NCI-H1105 (cell line): ENCODE measurements around the gene VSIG2.

Source experiments
- DNase-seq: peaks from one replicate; lab custom pipeline; 2025; lab: John Stamatoyannopoulos, UW

The VSIG2 gene

DNA sequence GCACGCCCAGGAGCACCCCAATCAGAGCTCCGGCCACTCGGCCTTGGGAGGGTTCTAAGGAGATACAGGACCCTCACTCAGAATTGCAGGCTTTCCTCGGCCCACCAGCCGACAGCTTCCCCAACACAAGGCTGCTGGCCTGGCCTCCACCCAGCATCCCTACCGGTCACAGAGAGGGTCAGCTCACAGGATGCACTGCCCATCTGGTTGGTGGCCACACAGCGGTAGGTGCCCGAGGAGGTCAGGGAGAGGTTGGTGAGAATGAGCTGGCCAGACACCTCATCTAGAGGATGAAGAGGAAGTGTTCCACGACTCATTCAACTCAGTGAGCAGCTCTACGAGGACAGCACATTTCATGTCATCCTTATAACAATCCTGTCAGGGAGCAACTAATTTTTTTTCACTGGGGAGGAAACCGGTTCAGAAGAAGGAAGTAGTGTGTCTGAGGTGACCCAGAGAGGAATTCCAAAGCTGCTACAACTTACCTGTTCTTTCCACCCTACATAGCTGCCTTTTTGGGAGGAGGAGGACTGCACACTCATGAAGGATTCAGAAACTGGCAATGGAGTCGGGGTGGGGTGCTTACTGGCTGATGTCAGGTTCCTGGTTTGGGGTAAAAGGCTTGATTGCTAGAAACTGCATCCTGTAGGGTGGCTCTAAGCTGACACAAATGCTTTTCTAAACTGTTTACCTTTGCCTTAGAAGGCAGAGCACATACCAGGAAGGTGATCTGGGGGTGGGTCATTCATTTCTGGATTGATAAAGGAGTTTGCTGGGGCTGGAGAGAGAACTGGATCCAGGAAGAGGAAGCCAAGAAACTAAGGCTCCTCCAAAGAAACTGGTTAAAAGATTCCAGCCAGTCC lies 3.3 kb downstream of the VSIG2 start:
- no peak for DNase-seq

DNA sequence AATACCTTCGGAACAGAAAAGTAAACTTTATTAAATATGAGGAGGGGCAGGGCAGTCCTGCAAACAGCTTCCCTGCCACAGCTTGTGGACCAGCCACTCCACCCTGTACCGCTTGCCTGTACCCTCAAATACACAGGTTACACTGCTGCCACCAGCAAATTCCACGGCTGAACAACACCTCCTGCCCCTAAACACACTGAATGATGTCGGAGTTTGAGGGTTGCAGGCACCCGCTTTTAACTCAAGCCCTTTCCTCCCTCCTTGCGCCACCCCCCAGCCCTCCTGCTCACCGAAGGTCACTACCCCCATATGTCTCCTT lies 4.0 kb downstream of the VSIG2 start:
- DNase-seq, result no peak

DNA sequence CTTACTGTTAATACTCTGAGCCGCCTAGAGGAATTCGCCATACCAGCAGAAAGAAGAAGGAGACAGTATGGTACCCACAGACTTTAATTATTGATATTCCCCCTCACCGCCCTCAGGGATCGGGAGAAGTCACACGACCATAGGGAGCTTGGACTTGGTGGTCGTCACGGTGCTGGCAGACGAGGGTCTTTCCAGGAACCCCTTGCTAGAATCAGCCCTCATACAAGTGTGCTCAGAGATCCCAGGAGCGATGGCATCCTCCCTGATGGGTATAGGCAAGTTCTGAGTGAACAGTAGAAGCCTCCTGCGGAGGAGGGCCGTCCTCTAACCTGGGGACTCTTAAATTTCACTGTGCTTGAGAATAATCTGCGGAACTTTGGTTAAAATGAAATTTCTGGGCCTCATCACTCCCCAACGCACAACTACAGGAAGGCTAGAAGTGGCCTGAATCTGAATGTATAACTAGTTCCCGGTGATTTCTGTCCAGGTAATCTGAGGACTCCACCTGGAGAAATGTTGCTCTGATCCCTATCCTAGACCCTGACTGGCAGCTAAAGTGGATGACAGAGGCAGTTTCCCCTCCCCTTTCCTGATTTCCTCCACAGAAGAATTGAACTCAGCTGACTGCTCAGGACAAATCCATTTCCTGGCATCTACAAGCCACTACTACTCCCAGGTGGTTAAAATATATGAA lies 4.5 kb downstream of the VSIG2 start:
- no peak for DNase-seq

DNA sequence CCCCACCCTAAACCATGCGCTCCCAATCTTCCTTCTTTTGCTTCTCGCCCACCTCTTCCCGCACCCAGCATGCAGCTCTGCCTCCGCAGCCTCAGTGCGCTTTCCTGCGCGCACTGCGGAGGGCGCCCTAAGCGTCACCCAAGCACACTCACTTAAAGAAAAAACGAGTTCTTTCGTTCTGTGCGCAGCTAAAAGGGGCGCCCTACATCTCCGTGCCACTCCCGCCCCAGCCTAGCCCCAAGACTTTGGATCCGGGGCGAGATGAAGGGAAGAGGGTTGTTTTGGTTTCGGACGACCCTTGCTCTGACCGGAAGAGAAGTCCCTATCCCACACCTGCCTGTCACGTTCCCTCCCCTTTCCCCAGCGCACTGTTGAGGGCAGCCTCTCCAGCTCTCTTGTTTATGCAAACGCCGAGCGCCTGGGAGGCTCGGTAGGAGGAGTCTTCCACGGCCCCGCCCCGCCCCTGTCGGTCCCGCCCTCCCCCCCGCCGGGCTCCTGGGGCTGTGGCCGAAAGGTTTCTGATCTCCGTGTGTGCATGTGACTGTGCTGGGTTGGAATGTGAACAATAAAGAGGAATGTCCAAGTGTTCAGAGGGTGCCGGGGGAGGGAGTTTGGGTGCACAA lies 5.3 kb downstream of the VSIG2 start:
- DNase-seq, result peak; percentile 87

DNA sequence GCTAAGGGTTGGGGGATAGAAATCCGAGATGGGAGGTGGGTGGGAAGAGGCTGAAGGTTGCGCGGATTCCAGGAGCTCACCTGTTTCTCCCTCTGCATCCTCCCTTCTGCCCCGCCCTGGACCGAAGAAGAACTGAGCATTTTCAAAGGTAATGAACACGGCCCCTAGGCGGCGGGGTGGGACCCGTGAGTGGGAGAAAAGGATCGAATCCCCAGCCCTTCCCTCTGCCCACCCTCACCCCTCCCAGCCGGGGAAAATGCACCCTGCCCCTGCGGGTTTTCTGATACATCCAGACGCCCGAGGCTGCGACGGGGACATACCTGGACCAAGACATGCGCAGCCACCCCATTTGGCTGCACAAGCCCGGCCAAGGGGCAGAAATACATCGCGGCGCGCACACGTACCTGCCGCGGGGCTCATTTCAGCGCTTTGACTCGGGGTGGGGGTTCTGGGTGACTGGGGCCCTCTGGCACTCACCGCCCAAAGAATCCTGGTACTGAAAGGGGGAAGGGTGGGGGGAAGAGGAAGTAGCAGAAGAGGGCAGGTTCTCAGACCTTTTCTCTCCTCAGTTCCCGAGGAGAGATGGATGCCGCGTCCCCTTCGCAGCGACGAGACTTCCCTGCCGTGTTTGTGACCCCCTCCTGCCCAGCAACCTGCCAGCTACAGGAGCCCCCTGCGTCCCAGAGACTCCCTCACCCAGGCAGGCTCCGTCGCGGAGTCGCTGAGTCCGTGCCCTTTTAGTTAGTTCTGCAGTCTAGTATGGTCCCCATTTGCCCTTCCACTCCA lies 6.0 kb downstream of the VSIG2 start:
- DNase-seq, result peak; percentile 26

DNA sequence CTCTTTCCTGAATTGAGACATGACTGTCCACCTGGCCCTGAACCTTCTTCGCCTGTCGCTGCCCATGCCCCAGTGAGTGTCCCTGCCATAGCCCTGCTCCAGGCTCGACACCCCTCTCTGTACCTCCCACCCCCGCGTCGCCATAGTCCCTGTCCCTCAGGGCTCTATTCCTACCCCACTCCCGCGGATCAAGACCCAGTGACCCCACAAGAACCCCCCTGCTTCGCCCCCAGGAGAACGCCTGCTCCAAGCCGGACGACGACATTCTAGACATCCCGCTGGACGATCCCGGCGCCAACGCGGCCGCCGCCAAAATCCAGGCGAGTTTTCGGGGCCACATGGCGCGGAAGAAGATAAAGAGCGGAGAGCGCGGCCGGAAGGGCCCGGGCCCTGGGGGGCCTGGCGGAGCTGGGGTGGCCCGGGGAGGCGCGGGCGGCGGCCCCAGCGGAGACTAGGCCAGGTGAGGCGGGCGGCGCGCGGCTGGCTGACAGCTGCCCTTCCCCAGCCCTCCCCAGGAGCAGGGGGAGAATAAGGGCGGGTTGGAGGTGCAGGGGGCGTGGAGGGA lies 6.7 kb downstream of the VSIG2 start:
- DNase-seq, result no peak

DNA sequence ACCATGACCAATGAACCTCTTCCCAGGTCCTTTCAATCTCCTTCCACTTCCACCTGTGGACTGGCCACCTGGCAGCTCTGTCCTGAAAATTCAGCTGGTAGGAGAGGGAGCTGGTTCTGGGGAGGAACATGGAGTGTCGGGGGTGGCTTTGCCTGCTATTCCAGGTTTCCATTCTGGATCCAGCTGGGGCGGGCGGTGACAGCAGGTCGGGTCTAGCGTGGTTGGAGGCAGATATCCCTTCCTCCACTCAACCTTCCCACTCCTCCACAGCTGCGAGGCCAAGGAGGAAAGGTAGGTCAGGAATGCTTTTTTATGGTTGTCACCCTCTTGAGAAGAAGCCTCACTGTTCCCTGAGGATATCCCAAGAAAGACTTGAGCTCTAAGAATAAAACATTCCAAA lies 9.0 kb downstream of the VSIG2 start:
- DNase-seq, result no peak

DNA sequence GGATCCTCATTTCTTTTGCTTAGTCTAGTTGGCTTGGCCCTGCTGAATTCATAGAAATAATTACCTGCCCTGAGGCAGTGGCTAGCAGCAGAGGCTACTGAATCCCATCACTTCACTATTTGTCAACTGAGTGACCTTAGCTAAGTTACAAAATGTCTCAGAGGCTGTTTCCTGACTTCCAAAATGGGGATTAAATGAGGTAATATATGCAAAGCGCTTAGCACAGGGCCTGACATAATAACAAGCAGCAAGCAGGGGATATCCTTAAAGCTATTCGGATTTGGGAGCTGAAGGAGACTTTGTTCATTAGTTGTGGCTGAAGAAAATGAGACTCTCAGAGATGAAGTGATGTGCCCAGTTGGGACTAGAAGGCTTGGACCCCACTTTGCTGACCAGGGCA lies 9.5 kb downstream of the VSIG2 start:
- no peak for DNase-seq

DNA sequence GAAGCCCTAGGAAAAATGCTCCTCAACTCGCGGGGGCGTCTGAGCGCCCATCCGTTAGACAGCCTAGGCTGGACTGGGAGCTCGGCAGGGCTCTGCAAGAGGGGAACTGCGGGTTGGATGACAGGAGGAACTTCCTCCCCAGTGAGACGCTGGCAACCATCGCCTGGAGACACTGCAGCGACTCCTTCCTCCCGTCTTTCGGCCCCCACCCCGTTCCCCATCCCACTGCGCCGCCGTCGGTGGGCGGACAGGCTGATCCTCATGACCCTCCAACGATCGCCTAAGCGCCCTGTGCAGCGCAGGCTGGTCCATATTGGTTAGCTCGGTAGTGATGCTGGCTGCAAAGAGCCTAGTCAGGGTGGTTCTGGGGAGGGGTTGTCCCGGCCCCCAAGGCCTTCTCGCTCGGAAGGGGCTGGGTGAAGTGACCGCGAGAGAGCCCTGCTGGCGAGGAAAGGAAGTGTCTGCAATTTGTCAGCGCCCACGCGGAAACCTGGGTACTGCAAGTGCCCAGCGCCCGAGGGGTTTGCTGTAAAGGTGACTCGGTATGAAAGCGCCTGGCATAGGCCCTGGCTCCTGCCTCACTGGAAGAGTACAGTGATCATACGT lies 11.7 kb downstream of the VSIG2 start:
- peak; percentile 43 for DNase-seq

DNA sequence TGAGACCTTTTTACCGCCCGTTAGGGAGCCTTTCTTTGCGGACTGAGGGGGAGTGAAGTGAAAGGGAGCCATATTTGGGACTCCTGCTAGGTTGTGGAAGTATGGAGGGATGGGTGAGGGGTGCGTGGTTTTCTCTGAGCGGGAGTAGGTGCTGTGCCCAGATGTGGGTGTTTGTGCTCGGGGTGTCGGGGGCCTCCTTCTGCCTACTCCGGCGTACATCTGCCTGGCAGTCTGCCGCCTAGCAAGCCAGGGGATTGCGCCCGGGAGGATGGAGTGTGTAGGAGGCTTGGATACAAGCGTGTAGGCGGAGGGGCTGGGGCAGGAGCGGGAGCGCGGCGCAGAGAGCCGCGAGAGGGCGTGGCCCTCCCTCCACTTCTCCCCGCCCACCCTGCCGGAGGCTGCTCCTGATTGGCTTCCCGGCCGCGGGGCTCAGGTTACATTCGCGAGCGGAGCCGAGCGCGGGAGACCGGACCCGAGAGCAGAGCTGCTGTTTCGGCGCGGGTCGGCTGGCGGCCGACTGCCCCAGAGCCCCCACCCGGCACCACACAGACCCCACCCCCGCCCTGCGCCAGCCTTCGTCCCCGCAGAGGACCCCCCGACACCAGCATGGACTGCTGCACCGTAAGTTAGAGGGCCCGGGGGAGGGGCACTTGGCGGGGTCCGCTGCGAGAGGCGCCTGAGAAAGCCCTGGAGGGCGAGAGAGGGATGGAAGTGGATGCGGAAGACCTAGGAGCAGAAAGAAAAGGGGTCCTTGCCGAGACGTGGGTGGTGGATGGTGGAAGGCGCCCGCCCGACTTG lies 12.4 kb downstream of the VSIG2 start, which contains the start of gene NRGN:
Gene NRGN (plus strand): TSS at position 464 of the 798 bp plus-strand sequence. CDS start 143 bp downstream, at position 607.
- DNase-seq, result peak; percentile 97

DNA sequence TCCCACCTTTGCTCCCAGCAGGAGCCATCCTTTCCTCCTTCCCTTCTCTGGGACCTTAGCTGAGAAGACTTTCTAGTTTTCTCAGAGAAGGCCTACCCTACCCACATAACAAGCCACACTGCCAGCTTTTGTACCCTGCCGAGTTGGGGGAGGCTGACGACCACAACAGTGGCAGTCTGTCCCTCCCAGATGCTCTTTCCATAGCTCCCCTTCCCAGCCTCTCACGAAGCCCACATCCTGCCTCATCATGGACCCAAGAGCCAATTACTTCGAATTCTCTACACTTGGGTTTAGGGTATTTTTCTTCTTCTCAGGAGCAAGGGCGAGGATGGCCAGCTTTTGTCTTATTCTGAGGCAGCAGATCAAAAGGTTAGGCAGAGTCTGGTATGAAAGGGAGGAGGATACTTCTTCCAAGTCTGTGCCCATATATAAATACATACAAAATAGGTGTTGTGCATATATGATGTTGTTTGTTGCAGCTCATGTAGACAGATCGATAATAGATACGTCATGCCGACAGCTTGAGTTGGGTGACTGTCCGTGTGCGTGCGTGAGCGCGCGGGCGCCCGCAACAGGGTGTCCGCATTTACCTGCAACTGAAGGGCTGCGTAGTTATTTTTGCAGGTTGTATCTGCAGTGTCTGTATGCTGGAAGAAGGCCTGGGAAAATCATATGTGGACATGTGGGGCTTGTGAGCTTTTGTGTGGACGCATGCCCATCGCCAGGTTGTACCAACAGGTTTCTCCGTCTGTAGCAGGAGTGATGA lies 13.2 kb downstream of the VSIG2 start:
- DNase-seq, result no peak

DNA sequence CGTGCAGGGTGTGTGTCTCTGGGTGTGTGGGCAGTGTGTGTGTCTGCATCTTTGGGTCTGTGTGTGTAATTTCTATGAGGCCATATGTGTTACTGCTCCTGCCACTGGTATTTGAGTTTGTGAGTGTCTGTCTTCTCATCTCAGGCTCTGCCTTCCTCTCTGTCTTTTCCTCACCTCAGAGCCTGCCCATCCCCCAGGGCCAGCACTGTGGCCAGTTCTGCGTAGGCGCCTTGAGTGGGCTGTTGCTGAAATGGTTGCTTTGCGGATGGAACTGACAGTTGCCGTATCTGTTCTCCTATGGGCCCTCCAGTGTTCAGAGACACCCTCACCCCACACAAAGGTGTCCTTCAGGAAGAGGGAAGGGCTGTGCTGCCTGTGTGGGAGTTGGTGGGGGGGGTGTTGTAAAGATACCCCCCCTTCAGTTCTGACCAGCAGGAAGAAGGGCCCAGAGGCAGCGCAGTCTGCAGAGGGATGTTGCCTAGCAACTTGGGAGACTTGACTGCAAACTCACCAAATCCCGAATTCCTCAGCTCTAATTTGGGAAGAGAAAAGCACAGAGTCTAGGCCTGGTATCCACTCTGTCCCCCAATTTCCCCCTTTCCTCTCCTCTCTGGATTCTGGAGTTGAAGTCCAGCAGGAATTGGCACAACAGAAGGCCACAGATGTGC lies 14.3 kb downstream of the VSIG2 start:
- DNase-seq, result no peak

DNA sequence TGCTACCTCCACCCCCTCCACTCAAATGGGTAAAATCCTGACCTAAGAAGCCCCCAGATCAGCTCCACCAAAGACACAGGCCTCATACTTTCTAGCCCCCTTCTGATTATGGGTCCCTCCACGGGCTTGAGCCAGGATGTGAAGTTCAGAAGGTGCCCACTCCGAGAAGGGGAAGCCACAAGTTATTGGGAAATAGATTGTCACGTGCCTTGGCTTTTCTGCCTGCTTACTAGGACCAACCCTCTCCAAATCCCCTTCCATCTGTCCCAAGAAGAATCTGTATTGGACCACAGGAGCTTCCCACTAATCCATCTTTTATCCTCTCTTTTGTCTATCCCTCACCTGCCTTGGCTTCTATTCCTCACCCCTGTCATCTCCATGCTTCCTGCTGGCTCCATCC lies 15.3 kb downstream of the VSIG2 start:
- no peak for DNase-seq

DNA sequence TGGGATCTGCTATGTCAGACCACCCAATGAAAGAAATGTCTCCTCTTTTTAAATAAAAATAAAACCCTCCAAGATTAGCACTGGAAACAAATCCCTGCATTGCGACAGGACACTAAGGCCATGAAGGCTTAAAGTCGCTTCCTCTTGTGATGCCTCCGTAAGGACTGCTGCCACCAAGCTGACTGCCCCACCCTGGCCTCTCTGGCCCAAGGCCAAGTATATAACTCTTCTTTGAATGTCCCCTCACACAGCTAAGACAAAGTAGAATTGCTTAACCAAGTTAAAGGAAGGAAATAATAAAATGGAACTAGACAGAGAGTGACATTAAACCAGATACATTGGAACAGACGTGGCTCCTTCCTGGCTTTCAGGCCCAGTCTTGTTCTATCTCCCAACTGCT lies 19.8 kb downstream of the VSIG2 start:
- DNase-seq, result no peak

DNA sequence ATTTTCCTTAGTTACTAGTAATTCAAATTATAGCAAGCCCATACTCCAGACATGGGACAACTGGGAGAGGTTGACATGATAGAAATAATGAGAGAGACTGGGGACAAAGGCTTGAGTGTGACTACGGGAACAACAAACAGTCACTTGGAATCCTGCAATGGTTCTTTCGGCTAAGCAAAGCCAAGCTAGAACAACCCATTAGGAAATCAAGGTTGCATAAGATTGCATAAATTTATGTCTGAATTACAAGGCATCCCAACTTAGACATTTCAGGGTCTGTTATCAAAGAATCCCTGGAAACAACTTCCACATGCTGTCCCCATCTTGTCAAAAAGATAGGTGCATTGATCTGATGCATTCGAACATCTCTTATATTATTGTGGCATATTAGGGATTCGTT lies 22.5 kb downstream of the VSIG2 start:
- no peak for DNase-seq

DNA sequence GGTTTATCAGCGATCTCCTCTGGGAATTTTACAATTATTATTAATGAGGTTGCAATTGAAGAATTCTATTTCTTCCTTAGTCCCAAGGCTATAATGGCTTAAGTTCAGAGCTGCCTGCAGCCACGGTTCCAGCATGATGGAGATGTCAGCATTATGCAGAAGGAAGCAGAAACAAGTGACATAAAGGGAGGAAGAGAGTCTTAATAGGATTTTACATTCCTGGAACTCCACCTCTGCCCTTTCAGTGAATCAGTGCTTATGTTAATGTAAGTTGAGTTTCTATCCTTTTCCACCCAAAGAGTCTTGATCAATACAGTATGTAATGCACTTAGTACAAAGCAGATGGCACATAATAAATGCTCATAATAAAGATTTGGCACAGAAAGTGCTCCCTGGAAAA lies 23.9 kb downstream of the VSIG2 start:
- DNase-seq, result no peak

DNA sequence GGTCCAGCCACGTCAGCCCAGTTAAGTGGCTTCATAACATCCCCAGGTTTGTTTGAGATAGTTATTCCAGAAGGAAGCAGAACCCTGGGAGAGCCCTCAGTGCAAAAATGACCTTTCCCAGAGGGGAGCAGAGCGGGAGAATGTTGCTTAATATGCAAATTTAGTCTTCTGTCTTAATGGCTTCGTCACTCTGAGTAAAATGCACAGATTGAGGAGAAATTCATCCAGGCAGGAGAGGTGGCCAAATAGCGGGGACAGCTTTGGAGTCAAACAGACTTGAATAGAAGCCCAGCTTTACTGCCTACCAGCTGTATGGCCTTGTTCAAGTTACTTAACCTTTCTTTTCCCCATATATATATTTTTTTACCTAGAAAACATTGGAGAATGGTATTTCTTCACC lies 24.6 kb downstream of the VSIG2 start:
- no peak for DNase-seq

DNA sequence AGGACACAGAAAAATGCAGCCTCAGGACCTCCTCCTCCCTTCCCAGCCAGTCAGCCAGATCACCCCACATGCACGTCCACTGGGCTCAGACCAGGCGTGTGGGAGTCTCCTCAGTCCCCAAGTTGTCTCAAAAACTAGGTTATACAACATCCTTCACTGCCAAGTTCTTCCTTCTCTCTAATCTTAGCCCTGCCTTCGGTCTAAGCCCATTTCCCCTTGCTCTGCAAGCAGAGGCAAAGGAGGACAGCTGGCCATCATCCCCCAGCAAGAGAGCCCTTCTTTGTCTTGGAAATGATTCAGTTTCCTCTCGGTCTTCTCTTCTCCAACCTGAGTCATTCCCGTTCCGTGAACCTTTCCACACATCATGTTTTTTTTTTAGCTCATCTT lies 26.3 kb downstream of the VSIG2 start:
- no peak for DNase-seq

DNA sequence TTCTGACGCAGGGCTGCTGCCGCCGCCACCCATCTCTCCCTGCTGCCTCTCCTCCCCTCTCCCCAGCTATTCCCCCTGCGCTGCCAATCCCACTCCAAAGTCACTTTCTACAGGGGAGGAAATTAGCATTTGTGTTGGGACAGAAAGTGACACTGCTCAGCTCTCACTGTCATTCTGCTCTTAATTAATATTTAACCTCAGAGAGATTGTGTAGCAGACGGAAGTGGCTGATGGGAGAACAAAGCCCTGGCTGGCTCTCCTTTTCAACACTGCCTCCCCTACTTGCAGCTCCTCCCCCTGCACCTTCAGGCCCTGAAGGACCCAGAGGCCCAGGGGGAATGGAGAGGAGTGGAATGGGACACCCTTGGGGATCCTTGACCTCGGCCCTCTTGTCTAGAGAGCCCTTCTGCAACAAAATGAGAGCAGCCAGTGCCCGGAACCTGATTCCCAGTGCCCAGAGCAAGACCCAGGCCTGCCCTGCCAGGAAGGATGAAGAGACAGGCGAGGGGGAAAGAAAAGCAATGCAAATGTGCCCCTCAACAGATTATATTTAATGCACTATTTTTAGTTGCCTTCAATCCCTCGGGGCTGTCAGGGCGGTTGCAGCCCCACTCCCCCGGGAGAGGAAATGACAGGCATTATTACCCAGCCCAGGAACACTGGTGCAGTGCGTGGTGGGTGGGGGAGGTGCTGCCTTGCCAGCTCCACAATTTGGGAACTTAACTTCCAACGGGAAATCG lies 26.9 kb downstream of the VSIG2 start:
- DNase-seq, result no peak
